Keratinocyte (primary cell): ENCODE results near the gene BNC2. TPM values are rescaled to one million over a fixed set of nuclear protein-coding genes. Genes with fewer than 3 reads are reported as not detected.

Source experiments
- DNase-seq: peaks from one replicate; pipeline ENCODE4 v3.0.0-alpha.2; 2011; ENCODE audit warnings: low read depth, missing footprints, low spot score
- FAIRE-seq: peaks from 2 replicates; lab custom pipeline; 2011; peaks lifted over from hg19 to GRCh38; lab: Jason Lieb, UNC
- H2AFZ ChIP-seq: 2 replicates; pipeline ENCODE4 v1.6.0; 2012; ENCODE audit warnings: low read length, control low read depth, inconsistent platforms; ENCODE audit not compliant: control insufficient read depth
- H3K27ac ChIP-seq: 2 replicates; pipeline ENCODE4 v1.5.1; 2011; ENCODE audit warnings: low read length; ENCODE audit not compliant: control insufficient read depth, insufficient read depth
- H3K27me3 ChIP-seq: 3 replicates; pipeline ENCODE4 v1.6.0; 2011; ENCODE audit warnings: low read length; ENCODE audit not compliant: control insufficient read depth, insufficient read depth; ENCODE audit errors: extremely low read depth
- H3K36me3 ChIP-seq, 2 experiments: 2 replicates in 1 of 2; 3 replicates in 1 of 2; pipeline ENCODE4 v1.5.1; 2011; ENCODE audit warnings: low read length in 2 of 2, mild to moderate bottlenecking in 1 of 2; ENCODE audit not compliant: control insufficient read depth in 2 of 2, insufficient read depth in 2 of 2; ENCODE audit errors: extremely low read depth in 1 of 2
- H3K4me1 ChIP-seq: 3 replicates; pipeline ENCODE4 v1.5.1; 2011; ENCODE audit warnings: low read length; ENCODE audit not compliant: control insufficient read depth, insufficient read depth; ENCODE audit errors: extremely low read depth
- H3K4me2 ChIP-seq: 3 replicates; pipeline ENCODE4 v1.6.0; 2011; ENCODE audit warnings: low read depth, low read length; ENCODE audit not compliant: control insufficient read depth, insufficient read depth; ENCODE audit errors: extremely low read depth
- H3K4me3 ChIP-seq, 3 experiments: fragments of 200-600 bp in 1 of 3; sonication (generic) in 1 of 3; 2 replicates in 2 of 3; 3 replicates in 1 of 3; pipeline ENCODE4 v1.5.1; 2011 to 2016; ENCODE audit warnings: low read length in 3 of 3, mild to moderate bottlenecking in 3 of 3, control low read depth in 2 of 3, inconsistent platforms in 1 of 3, low read depth in 1 of 3, mixed read lengths in 1 of 3, mixed run types in 1 of 3, moderate library complexity in 1 of 3; ENCODE audit not compliant: control insufficient read depth in 2 of 3, insufficient read depth in 2 of 3; ENCODE audit errors: extremely low read depth in 1 of 3
- H3K79me2 ChIP-seq: 2 replicates; pipeline ENCODE4 v1.6.0; 2012; ENCODE audit warnings: low read length; ENCODE audit not compliant: control insufficient read depth, insufficient read depth
- H3K9ac ChIP-seq: 3 replicates; pipeline ENCODE4 v1.6.0; 2011; ENCODE audit warnings: low read length; ENCODE audit not compliant: control insufficient read depth, insufficient read depth; ENCODE audit errors: extremely low read depth
- H3K9me1 ChIP-seq: 3 replicates; pipeline ENCODE4 v1.6.0; 2011; ENCODE audit warnings: low read length; ENCODE audit not compliant: control insufficient read depth, insufficient read depth; ENCODE audit errors: extremely low read depth
- H3K9me3 ChIP-seq: 2 replicates; pipeline ENCODE4 v1.5.1; 2012; ENCODE audit warnings: low read depth, low read length; ENCODE audit not compliant: control insufficient read depth
- H4K20me1 ChIP-seq: 3 replicates; pipeline ENCODE4 v1.6.0; 2011; ENCODE audit warnings: low read length; ENCODE audit not compliant: control insufficient read depth, insufficient read depth; ENCODE audit errors: extremely low read depth
- CTCF ChIP-seq, 3 experiments: IDR thresholded peaks in 1 of 3; conservative IDR thresholded peaks in 1 of 3; optimal IDR thresholded peaks in 1 of 3; 2 replicates in 2 of 3; 3 replicates in 1 of 3; pipeline versions ENCODE3 to v1.5.1; 2011; ENCODE audit warnings: low read length in 3 of 3, mild to moderate bottlenecking in 3 of 3, moderate library complexity in 2 of 3, control low read depth in 1 of 3, inconsistent platforms in 1 of 3; ENCODE audit not compliant: insufficient read depth in 2 of 3; ENCODE audit errors: extremely low read depth in 1 of 3
- EZH2 ChIP-seq: IDR thresholded peaks from one replicate; pipeline ENCODE4 v1.6.1; 2012; ENCODE audit warnings: inconsistent platforms, mild to moderate bottlenecking, low read length, moderate library complexity
- dilution Hi-C: fragments of 300-500 bp; cut with MboI; formaldehyde crosslinking; loops from one replicate; pipeline ENCODE4 v1.7.0; 2020; ENCODE audit warnings: low sequenced_read_pairs; ENCODE audit not compliant: extremely low pct_ligation_motif_present
- polyA plus RNA-seq, 5 experiments: library from polyadenylated mRNA; depleted of rRNA in 3 of 5; stranded (reverse) in 3 of 5; stranded (forward) in 1 of 5; unstranded in 1 of 5; fragments of >200 nt; gene quantifications; 1 replicate in 1 of 5; 2 replicates in 3 of 5; 3 replicates in 1 of 5; pipeline versions ENCODE4 v1.2.1 to v1.2.3, GENCODE V29; 2011 to 2012; ENCODE audit warnings: missing spikeins in 2 of 5, low read depth in 1 of 5, low replicate concordance in 1 of 5

The BNC2 gene
- polyA plus RNA-seq, 1 donor (not counting 4 experiments of a cell fraction or from before 2014, with no cell fraction given) = 1.1 TPM

GRCh38 chr9:16377311-16377710, 493.2 kb downstream of the BNC2 start:
- H3K4me2 ChIP-seq = no peak overlapping the region
- H3K9me1 ChIP-seq = no peaks in the 10 kb centered on the region
- no peak for TF ChIP-seq CTCF (optimal IDR thresholded peaks at IDR 0.05 in 1 of 3, IDR thresholded peaks at IDR 0.05 in 1 of 3, conservative IDR thresholded peaks at IDR 0.05 in 1 of 3; ENCODE audit: extremely low read depth in 1 of 3, insufficient read depth in 2 of 3, low read length in 3 of 3)
- TF ChIP-seq EZH2 = no peak
- FAIRE-seq = no peak
- no peaks in the 10 kb centered on the region for H3K27me3 ChIP-seq
- dilution Hi-C loops = no loop called here
- H3K9me3 ChIP-seq = no peaks in the 10 kb centered on the region
- no peaks in the 10 kb centered on the region for H3K4me1 ChIP-seq
- no peak overlapping the region for H3K27ac ChIP-seq
- H3K36me3 ChIP-seq = no peaks in the 10 kb centered on the region
- no peak overlapping the region for H3K4me3 ChIP-seq
- no peak overlapping the region for H2AFZ ChIP-seq
- H3K9ac ChIP-seq = no peak overlapping the region
- no peaks in the 10 kb centered on the region for H4K20me1 ChIP-seq
- H3K79me2 ChIP-seq = no peaks in the 10 kb centered on the region
- DNase-seq = no peak

GRCh38 chr9:16371306-16371705, 499.2 kb downstream of the BNC2 start:
- no peak overlapping the region for H3K9ac ChIP-seq
- no peaks in the 10 kb centered on the region for H3K36me3 ChIP-seq

More at GRCh38 chr9:16371306-16371705, 499.2 kb downstream of the BNC2 start:
- Histone ChIP-seq H3K4me2 (no peak overlapping the region), H3K79me2 (no peaks in the 10 kb centered on the region), H3K9me1 (no peaks in the 10 kb centered on the region), H3K27ac (no peak overlapping the region), H2AFZ (no peak overlapping the region), H4K20me1 (no peaks in the 10 kb centered on the region), H3K9me3 (no peaks in the 10 kb centered on the region), H3K4me1 (peaks cover 14% of the 10 kb centered on the region), H3K4me3 (no peak overlapping the region), H3K27me3 (no peaks in the 10 kb centered on the region)
- no peak for TF ChIP-seq EZH2
- no peak for TF ChIP-seq CTCF (optimal IDR thresholded peaks at IDR 0.05 in 1 of 3, IDR thresholded peaks at IDR 0.05 in 1 of 3, conservative IDR thresholded peaks at IDR 0.05 in 1 of 3; ENCODE audit: extremely low read depth in 1 of 3, insufficient read depth in 2 of 3, low read length in 3 of 3)
- dilution Hi-C loops = no loop called here
- DNase-seq = no peak
- FAIRE-seq = no peak
